A673 (cell line): ENCODE data around the gene QSOX2. TPM values are rescaled to one million over a fixed set of nuclear protein-coding genes. Genes with fewer than 3 reads are reported as not detected.

Experiments
- BruUV-seq: library from RNA; stranded (reverse); fragments of 400-500 nt; replicated peaks from 2 replicates; lab custom pipeline; 2021; lab: Mats Ljungman, UMichigan
- CTCF ChIA-PET: fragments of 300-600 bp; sonication (Branson Sonifier 250); formaldehyde crosslinking; loops from one replicate; lab custom pipeline; 2022; ENCODE audit warnings: antibody characterized with exemption; lab: Charles Lee
- POLR2A ChIA-PET: fragments of 300-600 bp; sonication (Branson Sonifier 250); formaldehyde crosslinking; loops from one replicate; lab custom pipeline; 2022; ENCODE audit warnings: antibody characterized with exemption; ENCODE audit not compliant: low non-redundant PET; lab: Charles Lee
- DNase-seq: peaks from one replicate; pipeline ENCODE4 v3.0.0-alpha.2; 2015; ENCODE audit warnings: low spot score
- H3K27ac ChIP-seq: fragments of 200-600 bp; sonication (generic); 2 replicates; pipeline ENCODE4 v1.5.1; 2016; ENCODE audit warnings: mixed run types, low read depth, mild to moderate bottlenecking, mixed read lengths, antibody characterized with exemption, low read length; ENCODE audit not compliant: poor library complexity, severe bottlenecking
- H3K27me3 ChIP-seq: fragments of 200-600 bp; sonication (generic); replicated peaks from 2 replicates; pipeline ENCODE4 v1.6.1; 2017; ENCODE audit warnings: mixed run types, low read depth, mild to moderate bottlenecking, mixed read lengths, antibody characterized with exemption, low read length; ENCODE audit not compliant: insufficient read depth, poor library complexity
- H3K36me3 ChIP-seq: fragments of 200-600 bp; sonication (generic); 2 replicates; pipeline ENCODE4 v1.6.1; 2016; ENCODE audit warnings: mixed run types, mild to moderate bottlenecking, mixed read lengths, antibody characterized with exemption, low read length; ENCODE audit not compliant: insufficient read depth, poor library complexity, severe bottlenecking
- H3K4me1 ChIP-seq: fragments of 200-600 bp; sonication (generic); 2 replicates; pipeline ENCODE4 v1.6.1; 2017; ENCODE audit warnings: mixed run types, mild to moderate bottlenecking, mixed read lengths, antibody characterized with exemption, low read length; ENCODE audit not compliant: insufficient read depth, poor library complexity, severe bottlenecking
- H3K4me3 ChIP-seq: fragments of 200-600 bp; sonication (generic); 2 replicates; pipeline ENCODE4 v1.5.1; 2016; ENCODE audit warnings: low read depth, mixed run types, mild to moderate bottlenecking, mixed read lengths, low read length; ENCODE audit not compliant: poor library complexity, severe bottlenecking
- H3K9me3 ChIP-seq: fragments of 200-600 bp; sonication (generic); 2 replicates; pipeline ENCODE4 v1.6.1; 2016; ENCODE audit warnings: mixed run types, low read depth, mild to moderate bottlenecking, mixed read lengths, antibody characterized with exemption, low read length; ENCODE audit not compliant: poor library complexity, severe bottlenecking
- CTCF ChIP-seq: fragments of 300-800, 200-600 bp; sonication (generic); conservative IDR thresholded peaks from 2 replicates; pipeline ENCODE4 v1.5.1; 2017; ENCODE audit warnings: low read depth, mild to moderate bottlenecking, antibody characterized with exemption, low read length, moderate library complexity, mixed read lengths
- EZH2 ChIP-seq: fragments of 200-600 bp; sonication (generic); IDR thresholded peaks from 2 replicates; pipeline ENCODE4 v1.6.1; 2017; ENCODE audit warnings: borderline replicate concordance, low read depth, mild to moderate bottlenecking, mixed read lengths, antibody characterized with exemption, low read length; ENCODE audit not compliant: poor library complexity, severe bottlenecking
- intact Hi-C: fragments of 100-400 bp; cut with micrococcal nuclease; formaldehyde crosslinking; loops from one replicate; pipeline ENCODE4 v1.10.0; 2022; ENCODE audit not compliant: unreplicated experiment
- total RNA-seq: library from RNA; stranded (reverse); gene quantifications from 2 replicates; pipeline ENCODE4 v1.2.3, GENCODE V29; 2021

Gene QSOX2
- total RNA-seq, 1 experiment from 2014 or later = 43.7 TPM

GRCh38 chr9:136262671-136263178 lies 17.1 kb upstream of the QSOX2 start:
- POLR2A ChIA-PET = no interaction called here

GRCh38 chr9:136261686-136262430 lies 16.2 kb upstream of the QSOX2 start:
- ChIA-PET POLR2A (interaction anchor here (0.5 kb wide), 1 partner anchor 39 kb away, joined by 8 read pairs; no protein-coding TSS in a partner anchor), CTCF (no interaction called here)
- DNase-seq = no peak
- Histone ChIP-seq H3K4me1 (no peaks in the 10 kb centered on the region), H3K27ac (no peak overlapping the region), H3K4me3 (no peak overlapping the region), H3K27me3 (no peaks in the 10 kb centered on the region), H3K36me3 (no peaks in the 10 kb centered on the region), H3K9me3 (no peaks in the 10 kb centered on the region)
- intact Hi-C loops = no loop called here
- TF ChIP-seq EZH2 (no peak), CTCF (no peak)
- BruUV-seq = no TSS peak

More at GRCh38 chr9:136262671-136263178, 17.1 kb upstream of the QSOX2 start:
- no peaks in the 10 kb centered on the region for H3K27me3 ChIP-seq
- BruUV-seq = no TSS peak
- H3K4me3 ChIP-seq = no peak overlapping the region
- no peaks in the 10 kb centered on the region for H3K36me3 ChIP-seq
- H3K4me1 ChIP-seq = peaks cover 4% of the 10 kb centered on the region
- no peak for DNase-seq
- no peaks in the 10 kb centered on the region for H3K9me3 ChIP-seq
- H3K27ac ChIP-seq = no peak overlapping the region
- intact Hi-C loops = no loop called here
- CTCF ChIA-PET = no interaction called here
- no peak for TF ChIP-seq CTCF
- no peak for TF ChIP-seq EZH2

GRCh38 chr9:136260936-136261472 lies 15.4 kb upstream of the QSOX2 start:
- H3K4me3 ChIP-seq = no peak overlapping the region
- ChIA-PET POLR2A (interaction anchor here (0.5 kb wide), 1 partner anchor 40 kb away, joined by 8 read pairs; no protein-coding TSS in a partner anchor), CTCF (no interaction called here)
- H3K27me3 ChIP-seq = no peaks in the 10 kb centered on the region
- no peaks in the 10 kb centered on the region for H3K4me1 ChIP-seq
- TF ChIP-seq CTCF (no peak), EZH2 (no peak)
- intact Hi-C loops = no loop called here
- no peaks in the 10 kb centered on the region for H3K36me3 ChIP-seq
- no peak for DNase-seq
- no peak overlapping the region for H3K27ac ChIP-seq
- no peaks in the 10 kb centered on the region for H3K9me3 ChIP-seq
- BruUV-seq = no TSS peak
